Activated CD4-positive, alpha-beta T cell treated with anti-CD3 and anti-CD28 coated beads for 36 hours (primary cell): ENCODE data around the gene TFAP2B. TPM values are rescaled to one million over a fixed set of nuclear protein-coding genes. Genes with fewer than 3 reads are reported as not detected.

Experiments used
- ATAC-seq: fragments of 200-7000 bp; cut with Tn5 transposase; one replicate; pipeline ENCODE4 v1.10.0; 2021; ENCODE audit warnings: mild to moderate bottlenecking, moderate library complexity
- CTCF ChIA-PET: fragments of 350-600 bp; sonication (Branson Sonifier 250); formaldehyde crosslinking; loops from one replicate; lab custom pipeline; 2021; ENCODE audit warnings: antibody characterized with exemption; lab: Charles Lee
- POLR2A ChIA-PET: fragments of 350-600 bp; sonication (Branson Sonifier 250); formaldehyde crosslinking; loops from one replicate; lab custom pipeline; 2021; ENCODE audit warnings: antibody characterized with exemption, inconsistent platforms; lab: Charles Lee
- DNase-seq: peaks from one replicate; pipeline ENCODE4 v3.0.0-alpha.2; 2020
- H3K27ac Mint-ChIP-seq: one replicate; pipeline ENCODE4 v1.8.0; 2021; ENCODE audit warnings: mixed read lengths
- H3K27me3 Mint-ChIP-seq: one replicate; pipeline ENCODE4 v1.8.0; 2021; ENCODE audit warnings: mixed read lengths
- H3K36me3 Mint-ChIP-seq: one replicate; pipeline ENCODE4 v1.8.0; 2021; ENCODE audit warnings: low read depth, mixed read lengths
- H3K4me1 Mint-ChIP-seq: one replicate; pipeline ENCODE4 v1.8.0; 2021; ENCODE audit warnings: mixed read lengths
- H3K4me3 Mint-ChIP-seq: one replicate; pipeline ENCODE4 v1.8.0; 2021; ENCODE audit warnings: mild to moderate bottlenecking, moderate library complexity, mixed read lengths
- H3K9me3 Mint-ChIP-seq: one replicate; pipeline ENCODE4 v1.8.0; 2021; ENCODE audit warnings: low read depth, mixed read lengths
- intact Hi-C, 2 experiments: fragments of 100-400 bp; cut with DNase I in 1 of 2; cut with micrococcal nuclease in 1 of 2; formaldehyde crosslinking; loops; one replicate each; pipeline versions ENCODE4 v1.14.2 to v1.15.1; 2022 to 2024; cut with DNase I, micrococcal nuclease
- total RNA-seq, 2 experiments: library from RNA; stranded (reverse); gene quantifications; one replicate each; pipeline ENCODE4 v1.2.3, GENCODE V29; 2021

Gene TFAP2B
- total RNA-seq, 2 experiments from 2014 or later, result not detected

GRCh38 chr6:50825375-50826036 lies 6.8 kb downstream of the TFAP2B start:
- POLR2A ChIA-PET, result no interaction called here
- intact Hi-C loops, result loop anchor here in 1 of 2 experiments (5.0 kb wide), 1 partner anchor 118 kb away; no protein-coding TSS in a partner anchor
- Mint-ChIP-seq H3K27me3 (peaks cover 73% of the 10 kb centered on the region), H3K9me3 (peaks cover 2% of the 10 kb centered on the region), H3K36me3 (no peaks in the 10 kb centered on the region), H3K4me3 (no peak overlapping the region), H3K27ac (no peak overlapping the region), H3K4me1 (peaks cover 4% of the 10 kb centered on the region)
- DNase-seq (no peak), ATAC-seq (no peak)
- CTCF ChIA-PET, result no interaction called here

DNA sequence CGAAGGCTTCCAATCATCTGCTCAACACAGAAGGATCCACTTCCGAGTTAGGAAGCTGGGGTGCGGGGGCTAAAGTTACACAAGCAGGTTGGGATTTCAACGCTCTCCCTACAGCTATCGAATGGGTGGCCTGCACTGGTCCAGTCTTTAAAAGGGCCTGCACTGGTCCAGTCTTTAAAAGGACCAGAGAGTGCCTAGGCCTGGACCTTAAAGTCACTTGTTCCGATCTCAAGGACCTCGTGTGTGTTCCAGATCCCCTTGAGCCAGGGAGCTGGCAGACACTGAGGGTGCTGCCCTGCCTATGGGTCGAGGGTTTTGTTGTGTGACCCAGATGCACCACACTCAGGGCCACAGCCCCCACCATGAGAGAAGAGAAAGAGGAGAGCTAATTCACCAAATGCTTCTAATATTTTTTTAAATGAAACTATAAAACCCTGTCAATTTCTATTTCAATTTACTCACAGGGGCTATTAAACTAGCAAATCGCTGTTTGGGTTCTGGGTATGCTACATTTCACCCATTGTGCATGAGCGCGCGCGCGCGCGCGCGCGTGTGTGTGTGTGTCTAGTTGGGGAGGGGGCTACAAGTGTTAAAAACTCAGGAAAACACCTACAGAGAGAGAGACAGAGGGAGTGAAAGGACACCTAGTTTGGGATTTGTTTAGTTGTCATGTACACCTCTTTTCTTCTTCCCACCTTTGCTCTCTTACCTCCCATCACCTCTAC lies 7.5 kb downstream of the TFAP2B start:
- Mint-ChIP-seq H3K27me3 (peaks cover 66% of the 10 kb centered on the region), H3K4me1 (peaks cover 1% of the 10 kb centered on the region), H3K4me3 (no peak overlapping the region), H3K27ac (no peak overlapping the region), H3K9me3 (peaks cover 2% of the 10 kb centered on the region), H3K36me3 (no peaks in the 10 kb centered on the region)
- CTCF ChIA-PET, result no interaction called here
- no peak for DNase-seq
- intact Hi-C loops, result loop anchor here in 1 of 2 experiments (5.0 kb wide), 1 partner anchor 119 kb away; no protein-coding TSS in a partner anchor
- no peak for ATAC-seq
- POLR2A ChIA-PET, result no interaction called here

DNA sequence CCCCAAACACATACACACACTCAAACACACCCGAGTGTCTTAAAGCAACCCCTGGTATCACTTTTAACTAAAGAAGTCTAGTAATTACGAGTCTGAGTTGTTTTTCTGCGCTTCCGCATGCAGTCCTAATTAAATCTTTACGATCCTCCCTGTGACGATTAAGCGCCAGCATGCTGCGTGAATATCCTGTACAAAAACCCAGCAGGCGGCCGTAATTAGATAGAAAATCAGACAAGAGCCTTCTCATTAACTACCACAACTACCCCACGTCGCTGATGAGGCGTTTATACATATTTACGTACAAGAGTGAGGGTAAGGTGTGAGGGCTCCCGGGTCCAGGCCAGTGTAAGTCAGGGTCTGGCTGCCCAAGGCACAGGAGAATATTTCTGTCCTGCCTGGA lies 8.1 kb downstream of the TFAP2B start:
- peaks cover 2% of the 10 kb centered on the region for H3K9me3 Mint-ChIP-seq
- H3K4me1 Mint-ChIP-seq, result no peaks in the 10 kb centered on the region
- no peak overlapping the region for H3K4me3 Mint-ChIP-seq
- intact Hi-C loops, result loop anchor here in 1 of 2 experiments (5.0 kb wide), 1 partner anchor 120 kb away; no protein-coding TSS in a partner anchor
- ATAC-seq, result no peak
- ChIA-PET POLR2A (no interaction called here), CTCF (no interaction called here)
- peaks cover 64% of the 10 kb centered on the region for H3K27me3 Mint-ChIP-seq
- no peak overlapping the region for H3K27ac Mint-ChIP-seq
- no peaks in the 10 kb centered on the region for H3K36me3 Mint-ChIP-seq
- no peak for DNase-seq

DNA sequence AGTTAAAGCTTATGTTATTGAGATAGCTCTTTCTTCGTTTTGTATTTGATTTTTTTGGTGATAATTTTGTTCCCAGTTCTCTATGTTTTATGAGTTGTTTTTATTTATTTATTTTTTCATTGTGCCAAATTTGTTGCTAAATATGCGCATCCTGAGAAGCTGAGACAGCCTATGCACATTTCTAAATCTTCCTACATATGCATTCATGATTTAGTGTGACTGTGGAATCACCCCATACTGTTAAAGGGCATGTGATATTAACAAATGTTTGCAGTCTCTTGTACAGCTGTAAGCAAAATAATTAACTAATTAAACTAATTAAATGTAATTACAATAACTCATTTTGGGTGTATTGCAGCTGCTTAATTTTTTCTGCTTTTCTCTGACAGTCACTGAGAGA lies 10.4 kb downstream of the TFAP2B start:
- intact Hi-C loops, result loop anchor here in 1 of 2 experiments (5.0 kb wide), 1 partner anchor 122 kb away; no protein-coding TSS in a partner anchor
- no peaks in the 10 kb centered on the region for H3K4me1 Mint-ChIP-seq
- peaks cover 57% of the 10 kb centered on the region for H3K27me3 Mint-ChIP-seq
- no peak overlapping the region for H3K27ac Mint-ChIP-seq
- CTCF ChIA-PET, result interaction anchor here (0.8 kb wide), 1 partner anchor 9 kb away, joined by 3 read pairs; no protein-coding TSS in a partner anchor
- H3K9me3 Mint-ChIP-seq, result peaks cover 2% of the 10 kb centered on the region
- POLR2A ChIA-PET, result no interaction called here
- DNase-seq, result no peak
- no peaks in the 10 kb centered on the region for H3K36me3 Mint-ChIP-seq
- H3K4me3 Mint-ChIP-seq, result no peak overlapping the region
- ATAC-seq, result no peak

- ATAC-seq (no peak), DNase-seq (no peak)
- Mint-ChIP-seq H3K27me3 (peaks cover 54% of the 10 kb centered on the region), H3K36me3 (no peaks in the 10 kb centered on the region), H3K4me3 (no peak overlapping the region), H3K27ac (no peak overlapping the region), H3K9me3 (peaks cover 2% of the 10 kb centered on the region), H3K4me1 (no peaks in the 10 kb centered on the region)
- intact Hi-C loops, result loop anchor here in 1 of 2 experiments (5.0 kb wide), 1 partner anchor 123 kb away; no protein-coding TSS in a partner anchor
- ChIA-PET CTCF (interaction anchor here (1.2 kb wide), 1 partner anchor 12 kb away, joined by 3 read pairs; the partner anchor contains the start of gene TFAP2B), POLR2A (no interaction called here)
Observed at GRCh38 chr6:50829898-50830444, 11.3 kb downstream of the TFAP2B start.

DNA sequence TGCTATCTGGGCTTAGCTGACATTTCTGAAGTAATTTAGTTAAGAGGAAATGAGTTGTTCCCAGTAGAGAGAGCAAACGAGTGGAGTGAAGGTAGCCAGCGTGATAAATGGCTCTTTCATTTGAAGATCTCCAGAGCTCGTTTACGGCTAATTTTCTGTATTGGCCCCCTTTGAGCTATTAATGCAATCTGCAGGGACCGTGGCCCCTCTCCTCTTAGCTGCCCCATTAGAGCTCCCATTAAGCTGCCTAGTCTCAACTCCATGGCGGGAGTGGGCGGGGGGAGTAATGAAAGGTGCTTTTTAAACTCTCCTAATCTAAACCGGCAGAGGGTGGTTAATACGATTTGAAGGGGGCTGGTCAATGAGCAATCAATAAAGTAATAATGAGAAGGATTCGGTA lies 12.5 kb downstream of the TFAP2B start:
- ATAC-seq, result no peak
- intact Hi-C loops, result no loop called here
- H3K9me3 Mint-ChIP-seq, result peaks cover under 1% of the 10 kb centered on the region
- no peak overlapping the region for H3K27ac Mint-ChIP-seq
- POLR2A ChIA-PET, result no interaction called here
- CTCF ChIA-PET, result no interaction called here
- H3K4me1 Mint-ChIP-seq, result no peaks in the 10 kb centered on the region
- no peak overlapping the region for H3K4me3 Mint-ChIP-seq
- no peak for DNase-seq
- H3K27me3 Mint-ChIP-seq, result peaks cover 51% of the 10 kb centered on the region
- no peaks in the 10 kb centered on the region for H3K36me3 Mint-ChIP-seq

- Mint-ChIP-seq H3K36me3 (no peaks in the 10 kb centered on the region), H3K27ac (no peak overlapping the region), H3K9me3 (no peaks in the 10 kb centered on the region), H3K27me3 (peaks cover 50% of the 10 kb centered on the region), H3K4me3 (no peak overlapping the region), H3K4me1 (no peaks in the 10 kb centered on the region)
- POLR2A ChIA-PET, result no interaction called here
- CTCF ChIA-PET, result interaction anchor here (0.7 kb wide), 1 partner anchor 707 kb away, joined by 3 read pairs; no protein-coding TSS in a partner anchor
- DNase-seq (no peak), ATAC-seq (no peak)
- intact Hi-C loops, result no loop called here
Observed at GRCh38 chr6:50832912-50833311, 14.2 kb downstream of the TFAP2B start.

DNA sequence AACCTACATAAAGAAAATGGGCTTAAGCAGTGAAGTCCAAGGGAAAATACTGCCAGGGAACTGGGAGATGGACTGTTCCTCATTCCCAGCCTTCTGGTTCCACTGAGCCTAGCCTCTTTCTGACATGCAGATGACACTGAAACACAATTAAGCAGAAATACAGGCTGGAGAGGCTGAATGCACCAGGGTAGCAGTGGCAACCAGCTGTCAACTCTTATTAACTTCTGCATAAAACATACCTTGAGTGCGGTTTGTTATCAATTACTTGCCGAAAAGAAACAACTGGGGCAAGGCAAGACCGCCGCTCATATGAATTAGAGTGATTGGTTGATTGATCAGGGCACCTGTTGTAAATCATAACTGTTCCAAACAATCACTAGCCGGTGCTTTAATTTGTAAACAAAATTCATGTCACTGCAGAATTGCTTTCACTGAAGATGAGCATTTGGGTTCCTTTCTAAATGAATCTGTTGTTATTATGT lies 16.3 kb downstream of the TFAP2B start:
- no peak overlapping the region for H3K27ac Mint-ChIP-seq
- H3K27me3 Mint-ChIP-seq, result peaks cover 58% of the 10 kb centered on the region
- ChIA-PET POLR2A (no interaction called here), CTCF (no interaction called here)
- no peaks in the 10 kb centered on the region for H3K36me3 Mint-ChIP-seq
- intact Hi-C loops, result no loop called here
- H3K4me3 Mint-ChIP-seq, result no peak overlapping the region
- DNase-seq, result no peak
- no peaks in the 10 kb centered on the region for H3K9me3 Mint-ChIP-seq
- no peaks in the 10 kb centered on the region for H3K4me1 Mint-ChIP-seq
- no peak for ATAC-seq

DNA sequence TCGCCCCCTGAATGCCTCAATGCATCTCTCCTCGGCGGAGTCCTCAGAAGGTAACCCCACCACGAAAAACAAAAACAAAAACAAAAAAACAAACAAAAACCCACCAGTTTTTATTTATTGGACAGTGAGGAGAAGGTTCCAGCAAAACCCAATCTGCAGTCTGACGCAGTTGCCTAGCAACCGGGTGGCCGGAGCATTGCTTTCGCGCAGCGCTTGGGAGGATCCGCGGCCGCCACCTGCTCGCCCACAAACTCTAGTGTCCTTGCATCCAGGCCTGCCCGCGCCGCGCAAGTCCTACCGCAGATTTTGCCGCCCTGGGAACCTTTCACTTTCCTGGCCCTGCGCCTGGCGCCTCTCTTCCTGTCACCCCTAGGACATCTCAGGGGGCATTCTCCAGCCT lies 17.6 kb downstream of the TFAP2B start:
- ATAC-seq (no peak), DNase-seq (no peak)
- H3K9me3 Mint-ChIP-seq, result no peaks in the 10 kb centered on the region
- peaks cover 67% of the 10 kb centered on the region for H3K27me3 Mint-ChIP-seq
- no peak overlapping the region for H3K27ac Mint-ChIP-seq
- H3K4me3 Mint-ChIP-seq, result no peak overlapping the region
- CTCF ChIA-PET, result no interaction called here
- POLR2A ChIA-PET, result no interaction called here
- H3K4me1 Mint-ChIP-seq, result no peaks in the 10 kb centered on the region
- no peaks in the 10 kb centered on the region for H3K36me3 Mint-ChIP-seq
- intact Hi-C loops, result no loop called here

- Mint-ChIP-seq H3K4me1 (no peaks in the 10 kb centered on the region), H3K27ac (no peak overlapping the region), H3K9me3 (no peaks in the 10 kb centered on the region), H3K27me3 (peaks cover 72% of the 10 kb centered on the region), H3K4me3 (no peak overlapping the region), H3K36me3 (no peaks in the 10 kb centered on the region)
- intact Hi-C loops, result no loop called here
- DNase-seq, result no peak
- ChIA-PET CTCF (interaction anchor here (0.5 to 1.0 kb wide), 2 partner anchors 9 kb away, joined by 3 read pairs; no protein-coding TSS in a partner anchor), POLR2A (no interaction called here)
- ATAC-seq, result no peak
Observed at GRCh38 chr6:50837589-50838445, 19.1 kb downstream of the TFAP2B start.
